Gastrocnemius medialis (tissue), 4 donors: ENCODE data around the gene ZNF536. TPM values are rescaled to one million over a fixed set of nuclear protein-coding genes. Genes with fewer than 3 reads are reported as not detected.

Source experiments
- ATAC-seq, 2 donors: fragments of 150-250 bp; one replicate each; pipeline ENCODE4 v1.9.1; 2016
- DNase-seq, 2 donors: peaks; one replicate each; pipeline ENCODE4 v3.0.0-alpha.2; 2019
- H3K27ac ChIP-seq, 4 donors: fragments of 200-600 bp; sonication (generic); 1 replicate in 1 of 4; 2 replicates in 3 of 4; pipeline ENCODE4 v1.5.1; 2016 to 2018; ENCODE audit warnings: mild to moderate bottlenecking in 2 of 4, moderate library complexity in 1 of 4
- H3K27me3 ChIP-seq, 3 donors: fragments of 200-600 bp; sonication (generic) in 2 of 3; 1 replicate in 1 of 3; 2 replicates in 2 of 3; pipeline versions ENCODE4 v1.5.1 to v1.6.0; 2016 to 2019; ENCODE audit warnings: mild to moderate bottlenecking in 1 of 3, moderate library complexity in 1 of 3
- H3K36me3 ChIP-seq, 2 donors: fragments of 200-600 bp; sonication (generic) in 1 of 2; one replicate each; pipeline ENCODE4 v1.5.1; 2017 to 2018
- H3K4me1 ChIP-seq, 2 donors: fragments of 200-600 bp; sonication (generic) in 1 of 2; one replicate each; pipeline ENCODE4 v1.5.1; 2016 to 2017; ENCODE audit warnings: mild to moderate bottlenecking in 2 of 2
- H3K4me3 ChIP-seq, 4 donors: fragments of 200-600 bp; sonication (generic) in 3 of 4; 1 replicate in 1 of 4; 2 replicates in 3 of 4; pipeline ENCODE4 v1.5.1; 2016 to 2019; ENCODE audit warnings: mild to moderate bottlenecking in 2 of 4
- H3K9me3 ChIP-seq, 3 donors: fragments of 200-600 bp; sonication (generic) in 2 of 3; 1 replicate in 1 of 3; 2 replicates in 2 of 3; pipeline ENCODE4 v1.5.1; 2016 to 2019
- CTCF ChIP-seq, 5 experiments: fragments of 450-650 bp in 3 of 5; fragments of 200-600 bp in 2 of 5; sonication (generic) in 2 of 5; IDR thresholded peaks in 4 of 5; conservative IDR thresholded peaks in 1 of 5; 1 replicate in 4 of 5; 2 replicates in 1 of 5; pipeline ENCODE4 v1.5.1; 2016 to 2019; ENCODE audit warnings: antibody characterized with exemption in 5 of 5, mild to moderate bottlenecking in 3 of 5, moderate library complexity in 3 of 5
- POLR2A ChIP-seq, 2 donors: fragments of 450-650 bp; IDR thresholded peaks; one replicate each; pipeline ENCODE4 v1.6.1; 2017; ENCODE audit warnings: antibody characterized with exemption in 2 of 2, mild to moderate bottlenecking in 2 of 2, moderate library complexity in 2 of 2
- in situ Hi-C, 4 donors: fragments of 200-750 bp; cut with MboI; loops; one replicate each; pipeline versions ENCODE4 v1.15.0 to v1.8.0; 2017; ENCODE audit warnings: low sequenced_read_pairs in 4 of 4
- intact Hi-C: fragments of 100-400 bp; cut with DNase I; formaldehyde crosslinking; loops from one replicate; pipeline ENCODE4 v1.15.1; 2023; ENCODE audit warnings: low total_unique reads
- total RNA-seq, 4 donors: library from RNA; depleted of rRNA; stranded (reverse); fragments of >200 nt; gene quantifications; one replicate each; pipeline versions ENCODE4 v1.1.0 to v1.2.3, GENCODE V29; 2016

ZNF536 gene
- total RNA-seq, 4 donors from 2014 or later, result 0.12 to 0.44 (median 0.20) TPM; not detected in 1

GRCh38 chr19:30340771-30341561 lies 31.2 kb upstream of the ZNF536 start:
- Histone ChIP-seq H3K9me3 (no peaks in the 10 kb centered on the region), H3K4me3 (no peak overlapping the region), H3K4me1 (no peaks in the 10 kb centered on the region), H3K27me3 (no peaks in the 10 kb centered on the region), H3K27ac (no peak overlapping the region), H3K36me3 (no peaks in the 10 kb centered on the region)
- intact Hi-C loops, result no loop called here
- in situ Hi-C loops, result no loop called here
- TF ChIP-seq POLR2A (IDR thresholded peaks at IDR 0.05) (no peak), CTCF (IDR thresholded peaks at IDR 0.05 in 4 of 5, conservative IDR thresholded peaks at IDR 0.05 in 1 of 5) (no peak)
- DNase-seq (no peak), ATAC-seq (no peak)

GRCh38 chr19:30341611-30342201 lies 30.5 kb upstream of the ZNF536 start:
- H3K4me1 ChIP-seq, result no peaks in the 10 kb centered on the region
- H3K9me3 ChIP-seq, result no peaks in the 10 kb centered on the region
- in situ Hi-C loops (no loop called here), intact Hi-C loops (no loop called here)
- DNase-seq (no peak), ATAC-seq (no peak)
- H3K4me3 ChIP-seq, result no peak overlapping the region
- H3K36me3 ChIP-seq, result no peaks in the 10 kb centered on the region
- no peaks in the 10 kb centered on the region for H3K27me3 ChIP-seq
- H3K27ac ChIP-seq, result no peak overlapping the region
- TF ChIP-seq CTCF (IDR thresholded peaks at IDR 0.05 in 4 of 5, conservative IDR thresholded peaks at IDR 0.05 in 1 of 5) (no peak), POLR2A (IDR thresholded peaks at IDR 0.05) (no peak)

GRCh38 chr19:30342901-30343300 lies 29.3 kb upstream of the ZNF536 start:
- DNase-seq (no peak), ATAC-seq (no peak)
- intact Hi-C loops, result no loop called here
- H3K27ac ChIP-seq, result no peak overlapping the region
- TF ChIP-seq POLR2A (IDR thresholded peaks at IDR 0.05) (no peak), CTCF (IDR thresholded peaks at IDR 0.05 in 4 of 5, conservative IDR thresholded peaks at IDR 0.05 in 1 of 5) (no peak)
- no peaks in the 10 kb centered on the region for H3K9me3 ChIP-seq
- H3K4me1 ChIP-seq, result no peaks in the 10 kb centered on the region
- H3K36me3 ChIP-seq, result no peaks in the 10 kb centered on the region
- no peaks in the 10 kb centered on the region for H3K27me3 ChIP-seq
- H3K4me3 ChIP-seq, result no peak overlapping the region
- in situ Hi-C loops, result no loop called here

GRCh38 chr19:30344446-30345425 lies 27.4 kb upstream of the ZNF536 start:
- Histone ChIP-seq H3K4me1 (no peaks in the 10 kb centered on the region), H3K9me3 (no peaks in the 10 kb centered on the region), H3K4me3 (no peak overlapping the region), H3K27me3 (no peaks in the 10 kb centered on the region), H3K27ac (no peak overlapping the region), H3K36me3 (no peaks in the 10 kb centered on the region)
- in situ Hi-C loops (no loop called here), intact Hi-C loops (no loop called here)
- no peak for ATAC-seq
- no peak for DNase-seq
- TF ChIP-seq CTCF (IDR thresholded peaks at IDR 0.05 in 4 of 5, conservative IDR thresholded peaks at IDR 0.05 in 1 of 5), result no peak
- no peak for TF ChIP-seq POLR2A (IDR thresholded peaks at IDR 0.05)
